Upper lobe of right lung (tissue), 1 donor: ENCODE measurements around the gene CACNG6. TPM values are rescaled to one million over a fixed set of nuclear protein-coding genes. Genes with fewer than 3 reads are reported as not detected.

ENCODE experiments used
- ATAC-seq: fragments of 200-7000 bp; cut with Tn5 transposase; one replicate; pipeline ENCODE4 v1.9.1; 2020; ENCODE audit warnings: mild to moderate bottlenecking, moderate library complexity
- DNase-seq: peaks from one replicate; pipeline ENCODE4 v3.0.0-alpha.2; 2020
- H3K27ac ChIP-seq: fragments of 200-600 bp; one replicate; pipeline ENCODE4 v1.8.0; 2022
- H3K27me3 ChIP-seq: fragments of 200-600 bp; one replicate; pipeline ENCODE4 v1.8.0; 2022; ENCODE audit warnings: mild to moderate bottlenecking
- H3K36me3 ChIP-seq: fragments of 200-600 bp; one replicate; pipeline ENCODE4 v1.8.0; 2022
- H3K4me1 ChIP-seq: fragments of 200-600 bp; one replicate; pipeline ENCODE4 v1.8.0; 2022
- H3K4me3 ChIP-seq: fragments of 200-600 bp; one replicate; pipeline ENCODE4 v1.8.0; 2022; ENCODE audit warnings: mild to moderate bottlenecking
- H3K9me3 ChIP-seq: fragments of 200-600 bp; one replicate; pipeline ENCODE4 v1.8.0; 2022
- CTCF ChIP-seq: fragments of 200-600 bp; IDR thresholded peaks from one replicate; pipeline ENCODE4 v1.8.0; 2022; ENCODE audit warnings: antibody characterized with exemption
- intact Hi-C: fragments of 100-400 bp; cut with DNase I; formaldehyde crosslinking; loops from one replicate; pipeline ENCODE4 v1.11.0; 2022
- total RNA-seq: library from RNA; stranded (reverse); fragmentation: NEBNext Ultra II Directional; extraction: Animal tissue kit (Norgen Biotek cat#: 25700); gene quantifications from one replicate; pipeline ENCODE4 v1.2.1, GENCODE V29; 2021
- donor health status: DM: no; HTN: yes; CAD: no; lungs with severe emphysema.

Gene CACNG6
- total RNA-seq, 1 donor from 2014 or later, result not detected

- Histone ChIP-seq H3K27ac (no peak overlapping the region), H3K27me3 (peaks cover 24% of the 10 kb centered on the region), H3K4me3 (no peak overlapping the region), H3K9me3 (no peaks in the 10 kb centered on the region), H3K36me3 (no peaks in the 10 kb centered on the region), H3K4me1 (peaks cover 4% of the 10 kb centered on the region)
- intact Hi-C loops, result no loop called here
- DNase-seq, result no peak
- no peak for TF ChIP-seq CTCF
- no peak for ATAC-seq
Observed at GRCh38 chr19:53988981-53989380, 2.5 kb upstream of the CACNG6 start.

GRCh38 chr19:53989600-53990533 is 1.6 kb upstream of the CACNG6 start:
- DNase-seq (no peak), ATAC-seq (no peak)
- intact Hi-C loops, result no loop called here
- TF ChIP-seq CTCF, result no peak
- Histone ChIP-seq H3K27me3 (peaks cover 24% of the 10 kb centered on the region), H3K9me3 (no peaks in the 10 kb centered on the region), H3K27ac (no peak overlapping the region), H3K4me1 (peaks cover 4% of the 10 kb centered on the region), H3K4me3 (no peak overlapping the region), H3K36me3 (no peaks in the 10 kb centered on the region)

GRCh38 chr19:53992211-53992610 is 774 bp downstream of the CACNG6 start:
- intact Hi-C loops, result no loop called here
- DNase-seq (no peak), ATAC-seq (no peak)
- Histone ChIP-seq H3K27me3 (peaks cover 24% of the 10 kb centered on the region), H3K27ac (no peak overlapping the region), H3K4me3 (no peak overlapping the region), H3K9me3 (no peaks in the 10 kb centered on the region), H3K4me1 (peaks cover 4% of the 10 kb centered on the region), H3K36me3 (no peaks in the 10 kb centered on the region)
- no peak for TF ChIP-seq CTCF

GRCh38 chr19:53992815-53993214 is 1.4 kb downstream of the CACNG6 start:
- Histone ChIP-seq H3K4me1 (peaks cover 4% of the 10 kb centered on the region), H3K4me3 (no peak overlapping the region), H3K27ac (no peak overlapping the region), H3K9me3 (no peaks in the 10 kb centered on the region), H3K36me3 (no peaks in the 10 kb centered on the region), H3K27me3 (peaks cover 24% of the 10 kb centered on the region)
- intact Hi-C loops, result no loop called here
- DNase-seq (no peak), ATAC-seq (no peak)
- TF ChIP-seq CTCF, result no peak

- Histone ChIP-seq H3K9me3 (no peaks in the 10 kb centered on the region), H3K27me3 (peaks cover 27% of the 10 kb centered on the region)
- intact Hi-C loops, result no loop called here
Observed at GRCh38 chr19:53993448-53993847, 2.0 kb downstream of the CACNG6 start.

More at GRCh38 chr19:53993448-53993847, 2.0 kb downstream of the CACNG6 start:
- H3K4me1 ChIP-seq, result peaks cover 4% of the 10 kb centered on the region
- DNase-seq (no peak), ATAC-seq (no peak)
- H3K27ac ChIP-seq, result no peak overlapping the region
- no peak for TF ChIP-seq CTCF
- H3K4me3 ChIP-seq, result no peak overlapping the region
- H3K36me3 ChIP-seq, result no peaks in the 10 kb centered on the region
